Naive thymus-derived CD8-positive, alpha-beta T cell (primary cell): ENCODE results near the gene COMTD1. TPM values are rescaled to one million over a fixed set of nuclear protein-coding genes. Genes with fewer than 3 reads are reported as not detected.
A peak's percentile ranks its signal among the peaks of the same experiment; 100 is the strongest.

Source experiments
- ATAC-seq, 2 donors: fragments of 150-1000 bp; cut with Tn5 transposase in 1 of 2; sonication (Bioruptor Pico), chemical (Tn5 transposase) in 1 of 2; 1 replicate in 1 of 2; 2 replicates in 1 of 2; pipeline ENCODE4 v1.10.0; 2021; ENCODE audit warnings: mild to moderate bottlenecking in 2 of 2, moderate library complexity in 2 of 2
- POLR2A ChIA-PET: fragments of 350-600 bp; sonication (Branson Sonifier 250); formaldehyde crosslinking; loops from one replicate; lab custom pipeline; 2021; ENCODE audit warnings: antibody characterized with exemption; lab: Charles Lee
- DNase-seq, 10 donors: peaks; one replicate each; pipeline versions ENCODE4 v3.0.0 to v3.0.0-alpha.2; 2020 to 2022
- H3K27ac Mint-ChIP-seq, 10 donors: one replicate each; pipeline ENCODE4 v1.8.0; 2020 to 2022; ENCODE audit warnings: mild to moderate bottlenecking in 10 of 10, mixed read lengths in 10 of 10, moderate library complexity in 4 of 10, inconsistent platforms in 1 of 10
- H3K27me3 Mint-ChIP-seq, 5 donors: one replicate each; pipeline ENCODE4 v1.8.0; 2021 to 2022; ENCODE audit warnings: mixed read lengths in 5 of 5
- H3K36me3 Mint-ChIP-seq, 3 donors: one replicate each; pipeline ENCODE4 v1.8.0; 2020 to 2022; ENCODE audit warnings: mixed read lengths in 3 of 3, mild to moderate bottlenecking in 2 of 3, inconsistent platforms in 1 of 3
- H3K4me1 Mint-ChIP-seq, 4 donors: one replicate each; pipeline ENCODE4 v1.8.0; 2021 to 2022; ENCODE audit warnings: mixed read lengths in 4 of 4
- H3K4me3 Mint-ChIP-seq, 10 donors: one replicate each; pipeline ENCODE4 v1.8.0; 2020 to 2022; ENCODE audit warnings: mild to moderate bottlenecking in 10 of 10, mixed read lengths in 10 of 10, moderate library complexity in 6 of 10, inconsistent platforms in 1 of 10
- H3K9me3 Mint-ChIP-seq, 9 donors: one replicate each; pipeline ENCODE4 v1.8.0; 2020 to 2022; ENCODE audit warnings: mixed read lengths in 9 of 9, mild to moderate bottlenecking in 3 of 9, inconsistent platforms in 1 of 9, moderate library complexity in 1 of 9
- polyA plus RNA-seq, 3 donors: library from polyadenylated mRNA; unstranded; fragments of 300-500 nt; fragmentation: Illumina TruSeq; gene quantifications; one replicate each; pipeline ENCODE4 v1.2.3, GENCODE V29; 2021
- total RNA-seq, 8 experiments: library from RNA in 2 of 8; stranded (reverse) in 2 of 8; gene quantifications; one replicate each; pipeline ENCODE4 v1.2.3 and lab custom pipeline; 2021 to 2026

COMTD1 gene
- total and polyA plus RNA-seq, 5 experiments from 2014 or later: 8.1 to 26.0 (median 13.7) TPM

GRCh38 chr10:75240329-75241076 is 4.7 kb upstream of the COMTD1 start:
- no peak overlapping the region for H3K4me3 Mint-ChIP-seq
- DNase-seq: no peak
- POLR2A ChIA-PET: interaction anchor here (0.6 kb wide), 2 partner anchors 72 to 937 kb away, joined by 3 to 5 read pairs; no protein-coding TSS in a partner anchor
- no peaks in the 10 kb centered on the region for H3K9me3 Mint-ChIP-seq
- no peaks in the 10 kb centered on the region for H3K36me3 Mint-ChIP-seq
- no peak for ATAC-seq
- H3K4me1 Mint-ChIP-seq: peaks cover 3 to 12% (median 7%) of the 10 kb centered on the region in 4 donors
- no peaks in the 10 kb centered on the region for H3K27me3 Mint-ChIP-seq
- no peak overlapping the region for H3K27ac Mint-ChIP-seq

DNA sequence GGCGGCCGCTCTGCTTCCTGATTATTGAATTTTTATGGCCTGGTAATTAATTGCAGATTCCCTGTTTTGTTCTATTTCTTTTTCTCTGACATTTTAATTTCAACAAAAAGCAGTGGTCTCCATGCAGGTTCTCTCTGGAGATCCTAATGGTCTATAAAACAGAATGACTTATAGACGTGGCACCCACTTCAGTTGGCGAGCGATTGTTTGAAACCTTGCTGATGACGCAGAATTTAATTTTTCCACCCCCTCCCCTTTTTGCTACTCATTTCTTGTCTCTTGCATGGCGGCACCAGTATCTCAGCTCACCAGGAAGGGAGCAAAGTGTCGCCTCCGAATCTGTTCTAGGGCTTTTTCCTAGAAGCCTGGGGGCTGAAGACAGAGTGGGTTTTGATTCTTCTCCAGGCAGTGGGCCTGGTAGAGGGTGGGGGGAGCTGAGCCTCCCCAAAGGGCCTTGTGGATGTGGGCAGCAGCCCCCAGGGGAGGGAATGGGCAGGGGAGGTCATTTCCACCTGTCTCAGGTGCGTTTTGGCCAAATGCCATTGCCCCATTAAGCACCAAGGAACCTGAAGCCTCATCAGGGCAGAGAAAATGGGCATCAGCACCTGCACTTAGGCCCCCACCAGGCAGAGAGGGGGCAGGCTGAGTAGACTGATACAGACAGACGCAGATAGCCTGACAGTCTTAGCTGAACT is 3.5 kb upstream of the COMTD1 start:
- H3K27me3 Mint-ChIP-seq: peaks cover 0 to under 1% (median 0%) of the 10 kb centered on the region in 5 donors
- H3K27ac Mint-ChIP-seq: no peak overlapping the region
- no peaks in the 10 kb centered on the region for H3K9me3 Mint-ChIP-seq
- no peaks in the 10 kb centered on the region for H3K36me3 Mint-ChIP-seq
- no peak for ATAC-seq
- no peak overlapping the region for H3K4me3 Mint-ChIP-seq
- H3K4me1 Mint-ChIP-seq: peaks cover 3 to 12% (median 7%) of the 10 kb centered on the region in 4 donors
- POLR2A ChIA-PET: no interaction called here
- DNase-seq: no peak

- ATAC-seq (no peak), DNase-seq (no peak)
- peaks cover 0 to 1% (median 0%) of the 10 kb centered on the region in 5 donors for H3K27me3 Mint-ChIP-seq
- no peak overlapping the region for H3K4me3 Mint-ChIP-seq
- H3K36me3 Mint-ChIP-seq: no peaks in the 10 kb centered on the region
- H3K27ac Mint-ChIP-seq: no peak overlapping the region
- peaks cover 3 to 13% (median 9%) of the 10 kb centered on the region in 4 donors for H3K4me1 Mint-ChIP-seq
- H3K9me3 Mint-ChIP-seq: no peaks in the 10 kb centered on the region
- POLR2A ChIA-PET: interaction anchor here (8.8 kb wide), 1 partner anchor 27 kb away, joined by 132 read pairs; the partner anchor contains the start of gene VDAC2
Observed at GRCh38 chr10:75238182-75239095, 2.7 kb upstream of the COMTD1 start.

- DNase-seq (no peak), ATAC-seq (no peak)
- Mint-ChIP-seq H3K36me3 (peaks cover 0 to 15% (median 6%) of the 10 kb centered on the region in 3 donors), H3K4me3 (peak overlapping the region; percentile 71 to 91 (median 80)), H3K27ac (peak overlapping the region; percentile 86 to 96 (median 92)), H3K4me1 (peaks cover 3 to 19% (median 15%) of the 10 kb centered on the region in 4 donors), H3K9me3 (no peaks in the 10 kb centered on the region), H3K27me3 (peaks cover 0 to 1% (median 0%) of the 10 kb centered on the region in 5 donors)
- POLR2A ChIA-PET: interaction anchor here (0.7 to 8.8 kb wide), 3 partner anchors 25 to 817 kb away, joined by 3 to 132 read pairs (median 22); partner anchors contain the start of gene VDAC2
Observed at GRCh38 chr10:75236178-75236825, 545 bp upstream of the COMTD1 start.

DNA sequence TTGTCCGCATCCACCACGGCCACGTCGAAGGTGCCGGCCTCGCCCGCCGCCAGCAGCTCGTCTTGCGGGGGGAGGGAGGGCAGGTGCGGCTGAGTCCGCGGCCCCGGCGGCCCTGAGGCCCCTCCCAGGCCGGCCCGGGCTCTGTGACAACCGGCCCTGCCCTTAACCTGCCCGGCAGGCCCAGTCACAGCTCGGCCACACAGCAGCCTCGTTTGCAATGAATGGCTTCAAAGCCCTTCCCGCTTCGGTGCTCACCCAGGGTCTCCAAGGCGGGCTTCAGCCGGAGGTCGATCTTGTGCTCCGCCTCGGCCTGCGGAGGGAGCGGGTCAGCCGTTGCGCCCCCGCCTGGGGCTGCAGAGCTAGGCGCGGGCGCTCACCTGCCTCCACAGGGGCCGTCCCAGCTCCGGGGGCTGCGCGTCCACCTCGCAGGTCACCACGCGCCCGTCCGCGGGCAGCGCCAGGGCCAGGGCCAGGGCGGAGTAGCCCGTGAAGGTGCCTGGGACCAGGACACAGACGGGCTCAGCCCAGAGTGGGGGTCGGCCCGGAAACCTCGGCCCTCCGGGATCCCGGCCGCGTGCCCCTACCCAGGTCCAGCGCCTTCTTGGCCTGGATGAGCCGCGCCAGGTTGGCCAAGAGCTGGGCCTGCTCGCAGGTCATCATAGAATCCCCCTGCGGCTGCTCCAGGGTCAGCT is 928 bp downstream of the COMTD1 start:
- Mint-ChIP-seq H3K4me3 (peak overlapping the region; percentile 72 to 90 (median 82)), H3K27ac (peak overlapping the region in 8 of 10 donors; percentile 76 to 97 (median 93)), H3K9me3 (no peaks in the 10 kb centered on the region), H3K36me3 (peaks cover 5 to 26% (median 9%) of the 10 kb centered on the region in 3 donors), H3K27me3 (peaks cover 0 to 1% (median 0%) of the 10 kb centered on the region in 5 donors), H3K4me1 (peaks cover 9 to 27% (median 22%) of the 10 kb centered on the region in 4 donors)
- DNase-seq (peak in 4 of 10 donors; percentile 7 to 29 (median 20)), ATAC-seq (peak in 1 of 2 donors; percentile 11)
- POLR2A ChIA-PET: interaction anchor here (0.6 to 8.8 kb wide), 5 partner anchors 24 to 972 kb away, joined by 3 to 132 read pairs (median 8); partner anchors contain the start of genes SAMD8 and VDAC2

- peaks cover 5 to 32% (median 9%) of the 10 kb centered on the region in 3 donors for H3K36me3 Mint-ChIP-seq
- POLR2A ChIA-PET: interaction anchor here (0.6 to 8.8 kb wide), 5 partner anchors 23 to 971 kb away, joined by 3 to 132 read pairs (median 8); partner anchors contain the start of genes SAMD8 and VDAC2
Observed at GRCh38 chr10:75234017-75234682, 1.6 kb downstream of the COMTD1 start.

DNA sequence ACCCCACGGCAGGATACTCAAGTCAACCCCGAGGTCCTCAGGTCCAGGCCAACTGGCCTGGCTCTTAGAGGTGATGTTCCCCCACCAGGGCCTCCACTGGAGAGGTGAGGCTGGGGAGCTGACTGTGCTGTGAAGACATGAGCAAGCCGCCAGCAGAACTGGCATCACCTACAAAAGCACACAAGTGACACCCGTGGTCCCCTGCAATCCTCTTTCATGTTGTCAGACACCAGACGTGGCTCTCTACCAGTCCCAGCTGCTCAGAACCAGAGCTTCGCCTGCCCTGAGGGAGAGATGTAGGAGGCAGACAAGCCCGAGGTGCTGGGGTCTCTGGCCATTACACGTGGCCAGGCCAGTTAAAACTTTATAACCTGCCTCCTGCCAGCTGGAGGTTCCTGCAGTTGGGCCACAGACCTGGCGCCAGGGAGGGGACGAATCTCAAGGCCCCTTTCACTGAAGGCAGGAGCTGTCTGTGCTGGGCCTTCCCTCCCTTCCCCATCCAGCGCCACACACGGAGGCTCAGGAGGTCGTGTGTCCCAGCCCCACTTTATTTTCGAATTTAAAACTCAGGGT is 2.2 kb downstream of the COMTD1 start:
- DNase-seq: peak in 4 of 10 donors; percentile 6 to 26 (median 14)
- H3K27ac Mint-ChIP-seq: peak overlapping the region; percentile 73 to 97 (median 92)
- H3K4me3 Mint-ChIP-seq: peak overlapping the region; percentile 72 to 90 (median 82)
- no peak for ATAC-seq
- H3K9me3 Mint-ChIP-seq: no peaks in the 10 kb centered on the region
- peaks cover 11 to 39% (median 26%) of the 10 kb centered on the region in 4 donors for H3K4me1 Mint-ChIP-seq
- POLR2A ChIA-PET: interaction anchor here (1.1 to 8.8 kb wide), 5 partner anchors 22 to 122 kb away, joined by 3 to 132 read pairs (median 18); partner anchors contain the start of genes SAMD8 and VDAC2
- H3K27me3 Mint-ChIP-seq: peaks cover 0 to 1% (median 0%) of the 10 kb centered on the region in 5 donors
- peaks cover 5 to 39% (median 10%) of the 10 kb centered on the region in 3 donors for H3K36me3 Mint-ChIP-seq

More at GRCh38 chr10:75234017-75234682, 1.6 kb downstream of the COMTD1 start:
- H3K27me3 Mint-ChIP-seq: peaks cover 0 to 1% (median 0%) of the 10 kb centered on the region in 5 donors
- DNase-seq (peak; percentile 94 to 99 (median 98)), ATAC-seq (peak; percentile 68 to 69)
- peak overlapping the region; percentile 72 to 90 (median 82) for H3K4me3 Mint-ChIP-seq
- no peaks in the 10 kb centered on the region for H3K9me3 Mint-ChIP-seq
- peaks cover 9 to 33% (median 22%) of the 10 kb centered on the region in 4 donors for H3K4me1 Mint-ChIP-seq
- H3K27ac Mint-ChIP-seq: peak overlapping the region; percentile 73 to 97 (median 92)

GRCh38 chr10:75231672-75232581 is 3.8 kb downstream of the COMTD1 start:
- H3K4me1 Mint-ChIP-seq: peaks cover 12 to 41% (median 31%) of the 10 kb centered on the region in 4 donors
- H3K4me3 Mint-ChIP-seq: peak overlapping the region in 6 of 10 donors; percentile 2 to 68 (median 26)
- H3K27ac Mint-ChIP-seq: peak overlapping the region; percentile 71 to 97 (median 82)
- ATAC-seq (no peak), DNase-seq (no peak)
- no peaks in the 10 kb centered on the region for H3K9me3 Mint-ChIP-seq
- POLR2A ChIA-PET: interaction anchor here (0.7 to 8.8 kb wide), 6 partner anchors 9 to 1081 kb away, joined by 3 to 132 read pairs (median 4); partner anchors contain the start of genes ADK, AP3M1 and VDAC2
- H3K27me3 Mint-ChIP-seq: peaks cover 0 to 1% (median 0%) of the 10 kb centered on the region in 5 donors
- peaks cover 5 to 55% (median 11%) of the 10 kb centered on the region in 3 donors for H3K36me3 Mint-ChIP-seq

- DNase-seq: peak; percentile 88 to 97 (median 92)
- Mint-ChIP-seq H3K4me1 (peaks cover 12 to 43% (median 34%) of the 10 kb centered on the region in 4 donors), H3K27ac (peak overlapping the region; percentile 73 to 97 (median 94)), H3K9me3 (no peaks in the 10 kb centered on the region), H3K36me3 (peaks cover 5 to 68% (median 11%) of the 10 kb centered on the region in 3 donors), H3K4me3 (peak overlapping the region in 5 of 10 donors; percentile 0 to 49 (median 29)), H3K27me3 (peaks cover 0 to 1% (median 0%) of the 10 kb centered on the region in 5 donors)
- POLR2A ChIA-PET: interaction anchor here (1.5 to 8.8 kb wide), 3 partner anchors 19 to 120 kb away, joined by 3 to 132 read pairs (median 18); partner anchors contain the start of genes SAMD8 and VDAC2
- peak; percentile 48 to 66 for ATAC-seq
Observed at GRCh38 chr10:75230600-75231038, 5.1 kb downstream of the COMTD1 start.
